Adrenal gland (tissue), 5 donors: ENCODE results near the gene CD180.

Source experiments
- CTCF ChIP-seq, 6 experiments: fragments of 450-650 bp in 4 of 6; fragments of 200-600 bp in 2 of 6; sonication (generic) in 1 of 6; IDR thresholded peaks; 1 replicate in 5 of 6; 2 replicates in 1 of 6; pipeline versions ENCODE4 v1.5.1 to v1.8.0; 2016 to 2021; ENCODE audit warnings: antibody characterized with exemption in 6 of 6, mild to moderate bottlenecking in 2 of 6, moderate library complexity in 1 of 6
- POLR2A ChIP-seq, 2 donors: fragments of 450-650 bp; IDR thresholded peaks; one replicate each; pipeline ENCODE4 v1.6.1; 2017; ENCODE audit warnings: antibody characterized with exemption in 2 of 2, mild to moderate bottlenecking in 2 of 2, moderate library complexity in 1 of 2
- donor health status: DM: no; HTN: no; CAD: no.

- TF ChIP-seq CTCF (IDR thresholded peaks at IDR 0.05), result no peak
- no peak for TF ChIP-seq POLR2A (IDR thresholded peaks at IDR 0.05)
These were observed 63.4 kb downstream of the CD180 start for GRCh38 chr5:67133217-67133616.
